Stimulated activated CD8-positive, alpha-beta memory T cell treated with anti-CD3 and anti-CD28 coated beads, Interleukin-15, amount 100 ng/mL, for 1 hour (primary cell): ENCODE data around the gene TSHZ3.

Source experiments
- DNase-seq: peaks from one replicate; pipeline ENCODE4 v3.0.0-alpha.2; 2020; ENCODE audit warnings: low read depth

The TSHZ3 gene

GRCh38 chr19:31286491-31286890, 62.7 kb downstream of the TSHZ3 start:
- no peak for DNase-seq

DNA sequence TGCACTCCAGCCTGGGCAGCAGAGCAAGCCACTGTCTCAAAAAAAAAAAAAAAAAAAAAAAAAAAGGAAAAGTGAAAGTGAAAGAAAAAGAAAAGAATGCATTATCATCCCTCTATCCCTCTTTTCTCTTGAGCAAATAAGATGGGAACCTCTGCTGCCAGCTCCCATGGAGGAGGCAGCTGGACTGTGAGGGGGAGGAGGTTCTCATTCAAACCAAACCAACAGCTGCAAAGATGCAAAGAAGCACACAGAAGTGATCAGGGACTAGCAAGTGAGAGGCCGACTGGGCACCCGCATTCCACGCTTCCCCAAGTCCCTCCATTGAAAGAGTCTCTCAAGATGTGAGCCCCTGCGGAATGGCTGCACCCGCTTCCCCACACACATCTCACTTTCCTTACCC, 63.5 kb downstream of the TSHZ3 start:
- no peak for DNase-seq

DNA sequence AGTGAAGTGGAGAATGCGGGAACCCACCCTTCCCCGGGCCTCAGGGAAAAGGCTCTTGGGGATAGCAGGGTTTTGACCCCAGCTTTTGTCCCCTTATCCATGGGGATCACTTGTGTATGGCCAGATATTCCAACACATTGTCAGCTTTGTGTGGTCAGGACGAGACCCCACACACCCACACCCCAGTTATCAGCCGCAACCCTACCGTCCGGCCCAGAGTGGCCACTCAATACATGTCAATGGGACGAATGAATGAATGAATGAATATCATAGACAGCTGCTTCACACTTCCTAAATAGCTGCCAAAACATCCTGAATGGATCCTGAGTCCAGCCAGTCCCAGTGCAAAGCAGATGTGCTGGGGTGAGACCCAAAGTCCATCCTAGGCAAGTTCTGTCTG, 64.6 kb downstream of the TSHZ3 start:
- no peak for DNase-seq

DNA sequence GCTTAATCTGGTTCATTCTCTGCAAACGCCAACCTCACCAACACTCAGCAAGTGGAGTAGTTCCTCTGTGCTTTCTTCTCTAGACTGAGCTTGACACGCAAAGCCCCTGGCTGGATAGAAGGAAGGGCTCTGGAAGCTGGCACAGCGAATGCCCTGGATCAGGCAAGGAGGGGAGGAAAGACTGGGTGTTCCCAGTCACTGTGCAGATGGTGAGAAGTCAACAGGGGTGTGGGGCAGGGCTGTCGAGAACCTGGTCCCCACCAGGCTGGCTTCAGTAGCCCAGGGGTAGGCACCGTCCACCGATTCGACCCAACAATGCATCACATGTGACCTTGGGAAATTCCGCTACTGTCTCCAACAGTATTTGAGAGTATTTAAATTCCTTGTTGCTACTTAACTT, 65.5 kb downstream of the TSHZ3 start:
- DNase-seq, result no peak

GRCh38 chr19:31282346-31282745, 66.9 kb downstream of the TSHZ3 start:
- no peak for DNase-seq

DNA sequence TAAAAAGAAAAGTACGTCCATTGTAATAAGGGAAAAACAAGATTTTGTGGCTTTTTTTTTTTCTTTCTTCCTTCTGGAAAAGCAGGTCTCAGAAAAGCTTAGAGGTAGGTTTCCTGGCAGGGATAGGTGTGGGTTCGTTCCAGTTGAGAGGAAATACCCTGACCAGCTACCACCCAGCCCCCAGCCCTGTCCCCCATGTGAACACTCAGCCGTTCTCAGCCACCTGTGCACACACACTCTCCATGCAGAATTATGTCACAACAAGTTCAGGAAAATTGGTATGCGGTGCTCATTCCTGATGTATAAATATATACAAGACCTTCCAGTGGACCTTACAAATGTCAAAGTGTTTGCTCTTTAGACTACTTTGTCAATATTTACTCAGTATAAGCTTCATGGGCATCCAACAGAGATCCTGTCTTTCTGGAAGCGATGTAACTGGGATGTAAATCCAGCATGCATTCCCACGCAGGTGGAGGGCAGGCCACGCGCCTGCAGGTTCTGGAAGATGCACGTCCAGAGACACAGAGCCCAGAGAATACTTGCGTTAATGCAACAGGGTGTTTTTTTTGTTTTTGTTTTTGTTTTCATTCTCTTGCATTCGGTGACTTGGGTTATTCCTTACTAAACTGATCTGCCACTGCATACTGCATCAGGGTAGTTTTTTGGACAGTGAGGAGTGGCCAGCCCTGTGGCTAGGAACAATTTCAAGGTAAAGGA, 68.8 kb downstream of the TSHZ3 start:
- no peak for DNase-seq

GRCh38 chr19:31279436-31279765, 69.8 kb downstream of the TSHZ3 start:
- DNase-seq, result no peak

DNA sequence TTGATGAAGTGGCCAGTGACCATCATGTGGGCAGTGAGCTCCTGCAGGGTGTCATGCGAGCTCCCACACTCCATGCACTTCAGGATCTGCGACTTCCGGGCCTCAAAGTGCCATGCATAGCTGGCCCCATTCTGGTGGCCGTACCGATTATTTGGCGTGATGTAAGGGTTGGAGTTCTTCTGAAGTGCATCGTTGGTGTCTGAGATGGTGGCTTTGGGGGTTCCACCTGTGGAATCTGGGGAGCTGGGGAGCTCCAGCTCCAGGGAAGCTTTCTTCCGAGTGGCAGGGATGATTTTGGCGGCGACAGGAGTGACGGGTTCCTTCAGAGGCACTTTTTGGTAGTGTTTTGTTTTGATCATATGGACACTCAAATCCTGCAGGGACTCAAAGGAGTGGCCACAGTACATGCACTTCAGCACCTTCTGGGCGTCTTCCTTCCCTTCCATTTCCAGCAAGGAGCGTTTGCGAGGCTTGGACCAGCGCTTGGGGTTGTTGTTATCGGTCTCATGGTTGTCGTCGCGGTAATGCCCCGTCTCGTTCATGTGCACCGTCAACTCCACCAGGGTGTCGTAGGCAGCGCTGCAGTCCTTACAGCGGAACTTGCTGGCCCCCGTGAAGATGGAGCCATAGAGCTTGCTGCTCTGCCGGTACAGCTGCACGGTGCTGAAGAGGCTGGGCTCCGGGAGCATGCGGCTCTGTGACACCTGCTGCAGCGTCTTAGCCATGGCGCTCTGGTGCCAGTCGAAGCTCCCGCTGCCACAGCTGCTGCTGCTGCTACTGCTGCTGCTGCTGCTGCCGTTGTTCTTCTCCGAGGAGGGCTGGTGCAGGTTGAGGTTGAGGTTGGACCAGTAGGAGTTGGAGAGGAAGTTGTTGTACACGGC, 70.4 kb downstream of the TSHZ3 start:
- no peak for DNase-seq

DNA sequence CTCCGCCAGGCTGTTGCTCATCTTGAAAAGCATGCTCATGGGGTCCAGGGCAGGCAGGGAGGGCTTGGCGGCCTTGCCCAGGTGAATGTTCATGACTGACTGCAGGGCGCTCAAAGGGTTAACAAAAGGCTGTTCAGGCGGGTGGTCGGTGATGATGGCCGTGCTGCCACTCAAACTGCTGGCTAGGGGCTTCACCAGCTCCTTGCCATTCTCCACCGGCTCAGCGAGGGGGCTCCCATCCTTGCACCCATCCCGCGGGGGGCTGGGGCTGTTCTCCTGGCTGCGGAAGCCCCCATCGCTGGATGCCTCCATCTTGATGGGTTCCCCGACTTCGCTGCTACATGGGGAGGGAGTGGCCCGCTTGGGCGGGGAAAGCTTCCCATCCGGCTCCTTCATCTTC, 71.7 kb downstream of the TSHZ3 start:
- DNase-seq, result no peak

- DNase-seq, result no peak
Measured at GRCh38 chr19:31276831-31277230, 72.4 kb downstream of the TSHZ3 start.

DNA sequence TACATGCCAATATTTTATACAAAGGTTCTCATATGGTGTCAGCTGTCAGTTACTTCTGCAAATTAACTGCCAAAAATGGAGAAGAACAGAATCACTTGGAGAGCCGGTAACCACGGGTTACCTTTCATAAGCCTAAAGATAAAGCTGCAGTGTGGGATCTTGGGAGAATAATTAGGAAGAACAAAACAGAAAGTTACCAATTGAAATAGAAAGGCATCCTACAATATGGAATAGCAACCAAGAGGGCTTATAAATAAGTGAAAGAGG, 74.2 kb downstream of the TSHZ3 start:
- no peak for DNase-seq

- DNase-seq, result no peak
Measured at GRCh38 chr19:31274251-31275067, 74.8 kb downstream of the TSHZ3 start.

GRCh38 chr19:31272583-31273106, 76.6 kb downstream of the TSHZ3 start:
- DNase-seq, result no peak

- DNase-seq, result no peak
Measured at GRCh38 chr19:31271306-31271911, 77.8 kb downstream of the TSHZ3 start.

GRCh38 chr19:31270897-31271296, 78.3 kb downstream of the TSHZ3 start:
- DNase-seq, result no peak

DNA sequence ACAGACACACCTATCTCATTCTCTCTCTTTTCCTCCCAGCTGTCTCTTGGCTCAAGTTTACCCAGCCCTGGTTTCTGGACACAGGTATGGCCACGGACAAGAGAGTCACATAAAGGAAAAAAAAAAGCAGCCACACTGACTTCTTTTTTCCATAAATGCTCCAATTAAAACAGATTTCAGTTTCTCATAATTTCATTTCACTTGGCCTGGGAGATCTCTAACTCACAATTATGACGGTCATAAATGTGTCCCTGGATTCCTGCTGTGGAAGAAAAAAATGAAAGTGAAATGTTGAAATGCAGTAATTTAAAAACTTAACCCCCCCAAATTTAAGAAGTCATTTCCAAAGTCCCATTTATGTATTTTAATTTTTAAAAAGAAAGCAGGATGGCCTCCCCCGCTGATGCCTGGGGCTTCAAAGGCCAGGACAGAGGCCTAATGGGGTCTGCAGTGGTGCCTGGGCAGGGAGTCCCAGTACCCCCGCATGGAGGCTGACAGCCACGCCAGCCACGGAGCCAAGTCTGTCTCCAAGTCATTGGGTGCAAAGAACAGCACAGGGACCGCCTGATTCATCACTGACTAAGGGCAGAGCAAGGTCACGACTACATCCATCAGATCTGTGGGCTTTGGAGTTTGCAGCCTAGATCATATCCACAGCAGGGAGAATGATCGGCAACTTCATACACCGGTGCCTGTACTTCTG, 79.7 kb downstream of the TSHZ3 start:
- DNase-seq, result no peak

- DNase-seq, result no peak
Measured at GRCh38 chr19:31268751-31269383, 80.4 kb downstream of the TSHZ3 start.

DNA sequence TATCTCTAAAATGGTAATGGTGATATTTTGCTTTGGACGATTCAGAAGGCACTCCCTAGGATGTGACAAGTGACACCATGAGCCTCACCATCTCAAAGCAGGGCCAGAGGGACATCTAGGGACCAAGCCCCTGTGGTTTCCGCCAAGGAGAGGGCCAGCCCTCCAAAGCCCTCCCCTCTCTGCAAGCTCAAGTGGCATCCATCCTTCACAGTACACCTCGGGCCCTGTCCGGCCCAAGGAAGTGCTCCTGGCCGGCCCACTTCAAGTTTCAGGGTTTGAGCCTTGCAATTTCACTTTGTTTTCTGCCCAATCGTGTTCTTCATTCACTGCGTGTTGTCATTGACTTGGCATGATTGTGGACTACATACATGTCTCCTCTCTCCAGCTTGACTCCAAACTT, 82.5 kb downstream of the TSHZ3 start:
- no peak for DNase-seq

- no peak for DNase-seq
Measured at GRCh38 chr19:31266196-31266595, 83.0 kb downstream of the TSHZ3 start.

DNA sequence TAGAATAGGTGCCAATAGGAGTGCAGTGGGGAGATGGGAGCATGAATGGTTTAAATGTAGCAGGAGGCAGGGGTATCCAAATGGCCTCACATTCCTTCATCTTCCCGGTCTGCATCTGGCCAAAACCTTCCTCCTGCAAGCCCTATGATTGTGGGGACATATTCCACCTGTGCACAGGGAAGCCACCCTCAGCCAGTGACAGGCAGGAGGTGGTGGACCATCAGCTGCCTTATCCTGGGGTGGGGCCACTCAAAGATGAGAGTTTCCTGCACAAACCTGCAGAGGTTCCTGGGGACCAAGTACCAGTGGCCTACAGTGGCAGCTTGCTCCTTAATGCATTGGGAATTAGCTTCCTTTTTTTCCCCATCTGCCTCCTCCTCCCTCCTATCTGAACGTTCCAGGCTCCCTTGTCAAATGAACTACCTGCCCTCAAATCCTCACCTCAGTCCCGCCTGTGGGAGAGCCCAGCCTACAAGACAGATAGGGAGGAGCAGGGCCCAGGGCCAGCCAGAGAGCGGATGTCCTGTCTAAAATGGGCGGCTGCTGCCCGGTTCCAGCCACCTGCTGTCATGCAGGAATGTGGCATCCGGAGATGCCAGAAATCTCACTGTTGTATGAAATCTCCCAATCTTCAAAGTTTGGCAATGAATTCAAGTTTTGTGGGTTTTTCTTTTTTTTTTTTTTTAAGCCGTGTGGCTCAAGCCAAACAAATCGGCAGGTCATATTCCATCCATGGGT, 85.0 kb downstream of the TSHZ3 start:
- no peak for DNase-seq

DNA sequence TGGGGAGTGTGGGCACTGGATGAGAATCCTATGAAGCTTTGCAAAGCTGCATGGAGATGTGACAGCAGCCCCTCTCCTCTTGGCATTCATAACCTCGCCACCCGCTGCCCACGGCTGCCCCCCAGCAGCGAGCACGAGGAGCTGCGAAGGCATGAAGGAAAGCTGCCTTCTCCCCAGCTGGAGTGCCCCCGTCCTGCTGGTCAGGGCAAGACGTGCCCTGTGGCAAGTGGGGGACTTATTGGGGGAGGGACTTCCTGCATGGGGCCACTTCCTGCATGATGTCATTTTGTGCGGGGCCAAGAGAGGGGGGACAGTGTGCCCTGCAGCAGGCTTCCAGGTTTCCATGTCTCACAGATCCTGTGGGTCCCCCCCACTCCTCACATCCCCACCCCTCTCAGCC, 85.9 kb downstream of the TSHZ3 start:
- no peak for DNase-seq
